HepG2 (cell line): ENCODE results near the gene IFNA4. TPM values are rescaled to one million over a fixed set of nuclear protein-coding genes. Genes with fewer than 3 reads are reported as not detected.
"Not testable (repeated sequence)": the region's sequence is repeated elsewhere in the genome, so short reads cannot be mapped to it uniquely, and the experiment has no call there.

ENCODE experiments used
- ATAC-seq: fragments of 200-7000 bp; cut with Tn5 transposase; 3 replicates; pipeline ENCODE4 v1.9.1; 2020; ENCODE audit warnings: mild to moderate bottlenecking, moderate library complexity
- BruUV-seq: library from RNA; stranded (reverse); fragments of 400-500 nt; replicated peaks from 2 replicates; lab custom pipeline; 2021; lab: Mats Ljungman, UMichigan
- CTCF ChIA-PET: fragments of 300-600 bp; formaldehyde crosslinking; extraction: SDS; loops from one replicate; lab custom pipeline; 2021; ENCODE audit warnings: low total read pairs, inconsistent platforms, low intra/inter-chr PET ratio; lab: Yijun Ruan, JAX
- POLR2A ChIA-PET: fragments of 350-600 bp; sonication (Branson Sonifier 250); formaldehyde crosslinking; loops from one replicate; lab custom pipeline; 2020; ENCODE audit warnings: antibody characterized with exemption, inconsistent platforms; lab: Yijun Ruan, JAX
- DNase-seq: peaks from one replicate; pipeline ENCODE4 v3.0.0-alpha.2; 2015; ENCODE audit warnings: low spot score
- FAIRE-seq: peaks from 3 replicates; lab custom pipeline; 2011; peaks lifted over from hg19 to GRCh38; lab: Jason Lieb, UNC
- H2AFZ ChIP-seq: one replicate; pipeline ENCODE4 v1.6.1; 2011; ENCODE audit warnings: low read length, inconsistent platforms
- H3K27ac ChIP-seq: fragments of 300-600 bp; 3 replicates; pipeline ENCODE4 v1.8.0; 2011; ENCODE audit warnings: mixed run types, mild to moderate bottlenecking, mixed read lengths, low read length, inconsistent platforms; ENCODE audit not compliant: insufficient read depth; ENCODE audit errors: extremely low read length
- H3K27me3 ChIP-seq, 2 experiments: fragments of 200-600 bp in 1 of 2; 2 replicates in 1 of 2; 3 replicates in 1 of 2; pipeline versions ENCODE4 v1.6.0 to v1.8.0; 2011; ENCODE audit warnings: low read length in 2 of 2, mild to moderate bottlenecking in 2 of 2, moderate library complexity in 2 of 2, inconsistent platforms in 1 of 2; ENCODE audit not compliant: insufficient read depth in 2 of 2, control insufficient read depth in 1 of 2
- H3K36me3 ChIP-seq, 2 experiments: fragments of 200-600 bp in 1 of 2; replicated peaks in 1 of 2; 2 replicates in 1 of 2; 3 replicates in 1 of 2; pipeline versions ENCODE4 v1.5.1 to v1.8.0; 2011; ENCODE audit warnings: low read length in 2 of 2, inconsistent platforms in 1 of 2; ENCODE audit not compliant: insufficient read depth in 2 of 2, control insufficient read depth in 1 of 2
- H3K4me1 ChIP-seq: 2 replicates; pipeline ENCODE4 v1.5.1; 2012; ENCODE audit warnings: low read length, inconsistent platforms; ENCODE audit not compliant: insufficient read depth
- H3K4me2 ChIP-seq: 2 replicates; pipeline ENCODE4 v1.6.0; 2011; ENCODE audit warnings: low read depth, low read length, inconsistent platforms
- H3K4me3 ChIP-seq, 3 experiments: fragments of 200-600 bp in 1 of 3; sonication (generic), shearing (Covaris generic) in 1 of 3; replicated peaks in 1 of 3; 2 replicates each; pipeline ENCODE4 v1.5.1; 2011 to 2016; ENCODE audit warnings: low read length in 3 of 3, inconsistent platforms in 2 of 3, low read depth in 2 of 3, mild to moderate bottlenecking in 2 of 3, control low read depth in 1 of 3, mixed read lengths in 1 of 3; ENCODE audit not compliant: insufficient read depth in 1 of 3
- H3K79me2 ChIP-seq: one replicate; pipeline ENCODE4 v1.6.1; 2011; ENCODE audit warnings: low read length, inconsistent platforms; ENCODE audit not compliant: insufficient read depth
- H3K9ac ChIP-seq: 2 replicates; pipeline ENCODE4 v1.6.0; 2011; ENCODE audit warnings: mild to moderate bottlenecking, low read depth, low read length, inconsistent platforms; ENCODE audit not compliant: insufficient read depth
- H3K9me3 ChIP-seq: 2 replicates; pipeline ENCODE4 v1.5.1; 2012; ENCODE audit warnings: mild to moderate bottlenecking, low read length
- H4K20me1 ChIP-seq: 2 replicates; pipeline ENCODE4 v1.6.0; 2011; ENCODE audit warnings: inconsistent platforms, mild to moderate bottlenecking, low read length, moderate library complexity; ENCODE audit not compliant: insufficient read depth
- GTF2F1 ChIP-seq: fragments of 150-350 bp; IDR thresholded peaks from 2 replicates; pipeline ENCODE4 v1.6.1; 2014; ENCODE audit warnings: low read length
- JDP2 ChIP-seq: sonication (generic); formaldehyde crosslinking; IDR thresholded peaks from 2 replicates; pipeline ENCODE4 v1.8.1; 2022; ENCODE audit warnings: missing genetic modification reagents, borderline replicate concordance
- THYN1 ChIP-seq: sonication (generic); formaldehyde crosslinking; IDR thresholded peaks from 2 replicates; pipeline ENCODE4 v1.8.1; 2023; ENCODE audit warnings: low read depth, mild to moderate bottlenecking, moderate library complexity, missing genetic modification reagents, borderline replicate concordance
- ZBTB2 ChIP-seq: sonication (generic); formaldehyde crosslinking; IDR thresholded peaks from 2 replicates; pipeline ENCODE4 v1.8.0; 2022; ENCODE audit warnings: low read depth, missing genetic modification reagents
- ZBTB34 ChIP-seq: sonication (generic); formaldehyde crosslinking; IDR thresholded peaks from 2 replicates; pipeline ENCODE4 v1.8.0; 2022; ENCODE audit warnings: mild to moderate bottlenecking, missing genetic modification reagents
- ZFP90 ChIP-seq: sonication (generic); formaldehyde crosslinking; IDR thresholded peaks from 2 replicates; pipeline ENCODE4 v1.8.0; 2022; ENCODE audit warnings: missing genetic modification reagents, mild to moderate bottlenecking, inconsistent platforms, borderline replicate concordance
- ZNF264 ChIP-seq: sonication (generic); formaldehyde crosslinking; IDR thresholded peaks from 2 replicates; pipeline ENCODE4 v1.4.0; 2020; ENCODE audit warnings: missing genetic modification reagents
- ZNF280D ChIP-seq: sonication (generic); formaldehyde crosslinking; IDR thresholded peaks from 2 replicates; pipeline ENCODE4 v1.5.1; 2020; ENCODE audit warnings: mild to moderate bottlenecking, missing genetic modification reagents
- ZNF768 ChIP-seq: sonication (generic); formaldehyde crosslinking; IDR thresholded peaks from 2 replicates; pipeline ENCODE4 v1.4.0; 2020; ENCODE audit warnings: missing genetic modification reagents
- WGBS: methylation state at CpG from one replicate; pipeline ENCODE4 v1.1.6; 2017; ENCODE audit warnings: low lambda C conversion rate; 5-methylcytosine and 5-hydroxymethylcytosine counted together
- in situ Hi-C: cut with HindIII; loops from 2 replicates; pipeline ENCODE4 v1.10.0; 2017; ENCODE audit warnings: low pct_unique_long_range_greater_than_20kb; ENCODE audit not compliant: extremely low pct_ligation_motif_present
- intact Hi-C: fragments of 100-400 bp; cut with micrococcal nuclease; formaldehyde crosslinking; loops from one replicate; pipeline ENCODE4 v1.10.0; 2022; ENCODE audit not compliant: unreplicated experiment
- polyA plus RNA-seq, 8 experiments: library from polyadenylated mRNA; depleted of rRNA in 3 of 8; stranded (reverse) in 7 of 8; unstranded in 1 of 8; fragments of >200 nt; fragmentation: Illumina TruSeq in 4 of 8; extraction: Trizol in 4 of 8; gene quantifications; 2 replicates each; pipeline versions ENCODE4 v1.2.1 to v1.2.3, GENCODE V29; 2011 to 2016; ENCODE audit warnings: low read depth in 4 of 8, missing spikeins in 1 of 8, mixed read lengths in 1 of 8; ENCODE audit not compliant: insufficient read depth in 1 of 8
- total RNA-seq, 5 experiments: library from RNA; depleted of rRNA; stranded (reverse); fragments of >200 nt; fragmentation: Illumina TruSeq; extraction: Trizol; gene quantifications; 2 replicates each; pipeline ENCODE4 v1.2.3, GENCODE V29; 2016; ENCODE audit warnings: low read depth in 1 of 5

The IFNA4 gene
- total and polyA plus RNA-seq, 2 of the 13 experiments (the other 11 are each of a cell fraction or from before 2014, with no cell fraction given), result not detected

GRCh38 chr9:21210311-21210710 lies 22.9 kb upstream of the IFNA4 start (continued):
- TF ChIP-seq ZFP90, result no peak
- no peak for TF ChIP-seq THYN1 (CRISPR knock-in tag)
- no peak for TF ChIP-seq GTF2F1
- TF ChIP-seq ZNF768, result no peak

GRCh38 chr9:21207043-21207442 lies 19.7 kb upstream of the IFNA4 start, which contains the start of gene IFNA10:
Gene IFNA10, minus strand, starts transcription at chr9:21207143. Its CDS starts 46 bp downstream, at chr9:21207097.
- H3K27me3 ChIP-seq, H3K4me3 ChIP-seq, BruUV-seq, H3K79me2 ChIP-seq, H4K20me1 ChIP-seq, H3K4me2 ChIP-seq, H3K9me3 ChIP-seq, H3K9ac ChIP-seq, FAIRE-seq, POLR2A ChIA-PET, H3K27ac ChIP-seq, DNase-seq, in situ Hi-C loops, H3K36me3 ChIP-seq, H3K4me1 ChIP-seq, intact Hi-C loops, ATAC-seq, H2AFZ ChIP-seq, CTCF ChIA-PET: not testable (repeated sequence)
- 11% methylated on average over 3 of the region's 3 CpGs for WGBS

GRCh38 chr9:21205204-21205603 lies 17.8 kb upstream of the IFNA4 start:
- POLR2A ChIA-PET, result no interaction called here
- no peaks in the 10 kb centered on the region for H3K27me3 ChIP-seq
- H3K9me3 ChIP-seq, result no peaks in the 10 kb centered on the region
- BruUV-seq, result no TSS peak
- ATAC-seq, result no peak
- H3K4me2 ChIP-seq, result no peak overlapping the region
- in situ Hi-C loops, result no loop called here
- no peak for DNase-seq
- CTCF ChIA-PET, result no interaction called here
- no peak for FAIRE-seq
- H3K4me1 ChIP-seq, result no peaks in the 10 kb centered on the region
- TF ChIP-seq ZNF280D (CRISPR knock-in tag), result no peak
- TF ChIP-seq JDP2, result no peak
- no peak for TF ChIP-seq ZBTB34 (CRISPR knock-in tag)
- no peak for TF ChIP-seq ZNF264 (CRISPR knock-in tag)
- no peak for TF ChIP-seq ZBTB2 (CRISPR knock-in tag)
- TF ChIP-seq, all 625 proteins: peak for 0
- Histone ChIP-seq H3K36me3 (no peaks in the 10 kb centered on the region), H3K9ac (no peak overlapping the region), H3K79me2 (no peaks in the 10 kb centered on the region), H3K27ac (no peak overlapping the region), H2AFZ (no peak overlapping the region), H3K4me3 (no peak overlapping the region), H4K20me1 (no peaks in the 10 kb centered on the region)
- intact Hi-C loops, result no loop called here
